Progenitor cell of endocrine pancreas (in vitro differentiated cells): ENCODE measurements around the gene TAF7L. TPM values are rescaled to one million over a fixed set of nuclear protein-coding genes. Genes with fewer than 3 reads are reported as not detected.

Experiments
- DNase-seq: peaks from one replicate; pipeline ENCODE4 v3.0.0; 2021; ENCODE audit warnings: low spot score; ENCODE audit not compliant: unreplicated experiment
- H3K27ac Mint-ChIP-seq: 2 replicates; pipeline ENCODE4 v1.8.0; 2021; ENCODE audit warnings: mild to moderate bottlenecking, moderate library complexity, mixed read lengths
- H3K27me3 Mint-ChIP-seq: 2 replicates; pipeline ENCODE4 v1.8.0; 2021; ENCODE audit warnings: mixed read lengths
- H3K36me3 Mint-ChIP-seq: 2 replicates; pipeline ENCODE4 v1.8.0; 2022; ENCODE audit warnings: mixed read lengths; ENCODE audit not compliant: insufficient read depth
- H3K4me1 Mint-ChIP-seq: 2 replicates; pipeline ENCODE4 v1.8.0; 2021; ENCODE audit warnings: low read depth, mixed read lengths
- H3K4me3 Mint-ChIP-seq: 2 replicates; pipeline ENCODE4 v1.8.0; 2021; ENCODE audit warnings: low read depth, mild to moderate bottlenecking, moderate library complexity, mixed read lengths
- H3K9me3 Mint-ChIP-seq: 2 replicates; pipeline ENCODE4 v1.8.0; 2021; ENCODE audit warnings: low read depth, mixed read lengths
- total RNA-seq: library from RNA; stranded (reverse); gene quantifications from 2 replicates; pipeline ENCODE4 v1.2.1, GENCODE V29; 2021
- TF ChIP-seq, protein P1 (sequence below): fragments of 200-600 bp; sonication (generic); IDR thresholded peaks from one replicate; pipeline ENCODE4 v1.5.0; 2021; ENCODE audit warnings: antibody characterized with exemption, mild to moderate bottlenecking; ENCODE audit not compliant: unreplicated experiment

Gene TAF7L
- total RNA-seq, 1 donor from 2014 or later: 0.26 TPM

GRCh38 chrX:101223226-101223625, 67.9 kb downstream of the TAF7L start:
- no peak for DNase-seq
- H3K36me3 Mint-ChIP-seq: no peaks in the 10 kb centered on the region
- TF ChIP-seq, protein P1, sequence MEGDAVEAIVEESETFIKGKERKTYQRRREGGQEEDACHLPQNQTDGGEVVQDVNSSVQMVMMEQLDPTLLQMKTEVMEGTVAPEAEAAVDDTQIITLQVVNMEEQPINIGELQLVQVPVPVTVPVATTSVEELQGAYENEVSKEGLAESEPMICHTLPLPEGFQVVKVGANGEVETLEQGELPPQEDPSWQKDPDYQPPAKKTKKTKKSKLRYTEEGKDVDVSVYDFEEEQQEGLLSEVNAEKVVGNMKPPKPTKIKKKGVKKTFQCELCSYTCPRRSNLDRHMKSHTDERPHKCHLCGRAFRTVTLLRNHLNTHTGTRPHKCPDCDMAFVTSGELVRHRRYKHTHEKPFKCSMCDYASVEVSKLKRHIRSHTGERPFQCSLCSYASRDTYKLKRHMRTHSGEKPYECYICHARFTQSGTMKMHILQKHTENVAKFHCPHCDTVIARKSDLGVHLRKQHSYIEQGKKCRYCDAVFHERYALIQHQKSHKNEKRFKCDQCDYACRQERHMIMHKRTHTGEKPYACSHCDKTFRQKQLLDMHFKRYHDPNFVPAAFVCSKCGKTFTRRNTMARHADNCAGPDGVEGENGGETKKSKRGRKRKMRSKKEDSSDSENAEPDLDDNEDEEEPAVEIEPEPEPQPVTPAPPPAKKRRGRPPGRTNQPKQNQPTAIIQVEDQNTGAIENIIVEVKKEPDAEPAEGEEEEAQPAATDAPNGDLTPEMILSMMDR: no peak
- H3K27ac Mint-ChIP-seq: no peak overlapping the region
- H3K9me3 Mint-ChIP-seq: peaks cover 13% of the 10 kb centered on the region
- peaks cover 2% of the 10 kb centered on the region for H3K4me1 Mint-ChIP-seq
- no peak overlapping the region for H3K4me3 Mint-ChIP-seq
- H3K27me3 Mint-ChIP-seq: no peaks in the 10 kb centered on the region

DNA sequence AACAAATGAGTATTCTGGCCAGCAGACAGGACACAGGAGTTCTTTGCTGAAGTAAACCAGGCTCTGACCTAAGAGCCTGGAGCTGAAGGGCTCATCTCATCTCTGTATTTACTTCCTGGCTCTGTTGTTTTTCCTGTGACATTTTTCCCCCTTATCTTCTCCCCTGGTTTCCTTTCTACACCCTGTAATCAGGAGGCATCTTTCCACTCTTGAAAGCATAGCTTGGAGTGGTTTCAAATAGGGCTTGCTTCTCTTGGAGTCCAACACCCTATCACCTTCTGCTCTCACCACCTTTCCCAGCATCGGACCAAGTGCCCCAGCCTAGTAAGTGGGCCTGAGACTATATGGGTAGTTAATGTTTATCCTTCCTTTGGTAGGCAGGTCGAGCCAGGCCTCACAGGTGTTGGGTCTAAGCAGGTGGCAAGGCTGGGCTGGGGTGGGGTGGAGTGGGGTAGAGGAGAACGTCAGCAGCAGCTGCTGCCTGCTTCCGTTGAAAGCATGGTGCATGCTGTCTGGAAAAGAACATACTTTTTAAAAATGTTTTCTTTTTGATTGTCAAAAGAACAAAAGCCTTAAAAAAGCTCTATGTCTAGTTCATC, 70.4 kb downstream of the TAF7L start:
- no peaks in the 10 kb centered on the region for H3K36me3 Mint-ChIP-seq
- no peak overlapping the region for H3K4me3 Mint-ChIP-seq
- H3K27me3 Mint-ChIP-seq: no peaks in the 10 kb centered on the region
- DNase-seq: no peak
- no peak overlapping the region for H3K27ac Mint-ChIP-seq
- peaks cover 2% of the 10 kb centered on the region for H3K4me1 Mint-ChIP-seq
- H3K9me3 Mint-ChIP-seq: peaks cover 14% of the 10 kb centered on the region
- TF ChIP-seq, protein P1: no peak

DNA sequence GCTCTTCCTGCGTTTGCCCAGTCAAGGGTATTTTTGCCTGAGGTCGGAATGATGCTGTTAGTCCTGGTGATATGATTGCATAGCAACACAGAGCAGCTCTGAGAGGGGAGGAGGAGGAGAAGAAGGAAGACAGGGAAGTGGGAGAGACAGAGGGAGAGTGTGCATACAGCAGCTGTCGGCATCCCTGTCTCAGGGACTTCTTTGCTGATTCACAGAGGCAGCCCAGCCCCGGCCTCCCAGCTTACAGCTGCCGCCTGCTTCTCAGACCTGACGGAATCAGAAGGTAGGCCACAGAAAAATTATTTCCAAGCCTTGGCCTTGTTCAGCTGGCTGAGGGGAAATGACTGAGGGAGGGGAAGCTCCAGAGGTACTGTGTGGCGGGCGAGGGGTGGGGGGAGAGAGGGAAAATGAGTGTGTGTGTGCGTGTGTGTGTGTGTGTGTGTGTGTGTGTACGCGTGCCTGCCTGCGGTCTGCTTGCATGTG, 71.2 kb downstream of the TAF7L start:
- Mint-ChIP-seq H3K27ac (no peak overlapping the region), H3K36me3 (no peaks in the 10 kb centered on the region), H3K4me1 (peaks cover 2% of the 10 kb centered on the region), H3K27me3 (no peaks in the 10 kb centered on the region), H3K9me3 (peaks cover 18% of the 10 kb centered on the region), H3K4me3 (no peak overlapping the region)
- no peak for DNase-seq
- TF ChIP-seq, protein P1: no peak

DNA sequence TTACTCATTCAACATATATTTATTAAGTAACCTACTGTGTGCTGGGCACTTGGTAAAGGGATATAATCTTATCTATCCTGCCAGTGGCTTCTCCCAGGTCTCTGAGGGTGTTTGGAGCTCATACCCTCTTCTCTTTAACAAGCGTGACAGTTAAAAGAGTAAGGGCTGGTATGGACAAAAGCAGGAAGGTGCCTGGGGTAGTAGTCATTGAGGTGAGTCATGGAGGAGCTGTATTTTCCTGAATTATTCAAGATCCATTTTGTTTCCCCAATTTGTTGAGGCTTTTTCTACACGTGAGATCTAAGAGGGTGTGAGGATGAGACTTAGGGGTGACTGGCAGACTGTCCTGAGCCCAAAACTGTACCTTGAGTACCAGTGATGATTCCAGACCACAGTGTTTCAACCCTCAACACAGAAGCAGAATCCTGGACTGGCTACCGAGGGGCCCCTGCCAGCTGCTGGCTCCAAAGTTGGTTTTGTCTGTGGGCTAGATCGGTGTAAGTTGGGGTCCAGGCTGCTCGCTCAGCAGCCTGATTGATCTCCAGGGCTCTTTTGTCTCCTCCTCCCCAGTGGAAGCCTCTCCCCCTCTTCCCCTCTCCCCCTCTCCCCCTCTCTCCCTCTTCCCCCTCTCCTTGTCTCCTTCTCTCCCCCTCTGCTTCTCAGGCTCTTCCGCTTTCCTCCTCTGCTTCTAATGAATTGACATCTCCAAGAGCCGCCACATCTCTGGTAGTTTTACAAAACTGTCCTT, 71.8 kb downstream of the TAF7L start, which contains the start of gene DRP2:
Gene DRP2 (plus strand): TSS at position 671 of the 748 bp plus-strand sequence. CDS start 11,862 bp downstream, outside the sequence.
- Mint-ChIP-seq H3K27ac (no peak within 1 kb of the TSS), H3K4me3 (no peak within 1 kb of the TSS), H3K27me3 (no peaks in the 10 kb centered on the region), H3K9me3 (peaks cover 18% of the 10 kb centered on the region), H3K36me3 (no peaks in the 10 kb centered on the region), H3K4me1 (peaks cover 2% of the 10 kb centered on the region)
- TF ChIP-seq, protein P1: no peak
- DNase-seq: no peak

Other genes with a start within 250 kb of the TAF7L start
- 18.8 and 20.5 TPM in 2 replicates for gene TRMT2B, start 239.2 kb downstream of the TAF7L start, total RNA-seq
- gene TMEM35A, start 212.5 kb downstream of the TAF7L start, total RNA-seq: 5.8 and 7.6 TPM in 2 replicates
- 13.2 and 13.7 TPM in 2 replicates for gene CENPI, start 193.1 kb downstream of the TAF7L start, total RNA-seq
- gene DRP2, start 71.5 kb downstream of the TAF7L start, total RNA-seq: 0.29 and 0.44 TPM in 2 replicates
- gene TIMM8A, start 57.4 kb upstream of the TAF7L start, total RNA-seq: 15.7 and 16.5 TPM in 2 replicates
- not detected in 2 replicates for gene BTK, start 94.9 kb upstream of the TAF7L start, total RNA-seq
- 306 and 310 TPM in 2 replicates for gene RPL36A, start 99.7 kb upstream of the TAF7L start, total RNA-seq
- gene GLA, start 116.6 kb upstream of the TAF7L start, total RNA-seq: 35.9 and 36.7 TPM in 2 replicates
- 72.4 and 77.8 TPM in 2 replicates for gene HNRNPH2, start 116.9 kb upstream of the TAF7L start, total RNA-seq
- 19.7 and 21.9 TPM in 2 replicates for gene ARMCX4, start 194.1 kb upstream of the TAF7L start, total RNA-seq